ENCODE results near the gene SEBOX. TPM values are rescaled to one million over a fixed set of nuclear protein-coding genes. Genes with fewer than 3 reads are reported as not detected.

The SEBOX gene
- total RNA-seq, 1 donor from 2014 or later, result not detected

DNA sequence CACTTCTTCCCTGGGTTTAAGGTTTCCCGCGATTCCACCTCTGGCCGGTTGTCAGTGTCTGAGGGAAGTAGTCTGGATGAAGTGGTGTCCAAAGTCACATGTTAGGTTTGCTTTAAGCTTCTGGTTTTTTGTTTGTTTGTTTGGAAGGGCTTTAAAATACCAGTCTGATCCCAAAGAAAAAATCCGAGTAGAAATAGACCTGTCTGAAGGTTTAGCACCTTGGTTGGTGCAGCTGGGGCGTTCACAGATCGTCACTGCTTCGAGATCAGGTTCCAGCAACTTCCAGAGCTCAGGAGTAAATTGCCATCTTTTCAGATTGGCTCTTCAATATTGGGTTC, 45.4 kb downstream of the SEBOX start:
- DNase-seq (ENCODE audit: low spot score), result no peak

GRCh38 chr17:28318759-28319597, 46.0 kb downstream of the SEBOX start, which contains the start of gene TMEM97:
Gene TMEM97, plus strand, starts transcription at chr17:28319200. Its CDS starts 40 bp downstream, at chr17:28319240.
- DNase-seq (ENCODE audit: low spot score), result peak; percentile 97

- DNase-seq (ENCODE audit: low spot score), result no peak
These were observed 46.8 kb downstream of the SEBOX start for GRCh38 chr17:28317966-28318758.

DNA sequence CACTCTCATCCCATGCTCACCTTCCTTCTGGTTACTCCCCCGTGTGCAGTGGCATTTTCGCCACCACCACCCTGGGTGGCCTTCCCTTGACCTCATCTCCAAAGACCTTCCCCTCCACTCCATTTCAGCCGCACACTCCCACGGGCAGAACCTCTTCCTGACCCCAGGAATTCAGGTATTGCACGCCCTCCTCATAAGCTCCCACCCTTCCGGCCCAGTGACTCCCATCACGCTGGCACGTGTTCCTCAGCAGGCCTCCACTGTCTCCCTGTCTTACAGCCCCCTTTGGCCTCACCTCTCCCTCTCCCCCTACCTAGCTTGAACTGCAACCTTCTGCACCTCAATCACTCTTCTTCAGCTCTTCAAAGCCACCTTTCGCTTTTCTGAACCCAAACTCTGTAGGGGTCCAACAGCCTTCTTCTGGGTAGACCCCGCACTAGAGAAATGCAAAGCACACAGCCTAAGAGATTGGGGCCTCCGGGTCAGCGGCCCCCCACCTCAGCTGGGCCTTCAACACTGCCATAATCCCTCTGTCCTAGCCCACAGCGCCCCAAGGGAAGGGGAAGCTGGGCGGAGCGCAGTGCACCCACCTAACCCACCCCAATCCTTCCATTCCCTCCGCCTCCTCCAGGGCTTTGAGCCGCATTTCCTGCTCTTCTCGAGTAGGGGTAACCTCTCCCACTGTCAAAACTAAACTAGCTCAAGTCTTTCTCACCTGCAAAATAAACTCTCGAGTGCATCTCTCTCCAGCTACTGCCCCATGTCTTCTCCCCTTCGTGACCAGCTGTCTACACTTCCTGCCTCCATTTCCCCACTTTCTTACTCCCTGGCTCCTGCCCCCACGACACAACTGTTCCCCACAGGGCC, 47.7 kb downstream of the SEBOX start:
- no peak for DNase-seq (ENCODE audit: low spot score)

DNA sequence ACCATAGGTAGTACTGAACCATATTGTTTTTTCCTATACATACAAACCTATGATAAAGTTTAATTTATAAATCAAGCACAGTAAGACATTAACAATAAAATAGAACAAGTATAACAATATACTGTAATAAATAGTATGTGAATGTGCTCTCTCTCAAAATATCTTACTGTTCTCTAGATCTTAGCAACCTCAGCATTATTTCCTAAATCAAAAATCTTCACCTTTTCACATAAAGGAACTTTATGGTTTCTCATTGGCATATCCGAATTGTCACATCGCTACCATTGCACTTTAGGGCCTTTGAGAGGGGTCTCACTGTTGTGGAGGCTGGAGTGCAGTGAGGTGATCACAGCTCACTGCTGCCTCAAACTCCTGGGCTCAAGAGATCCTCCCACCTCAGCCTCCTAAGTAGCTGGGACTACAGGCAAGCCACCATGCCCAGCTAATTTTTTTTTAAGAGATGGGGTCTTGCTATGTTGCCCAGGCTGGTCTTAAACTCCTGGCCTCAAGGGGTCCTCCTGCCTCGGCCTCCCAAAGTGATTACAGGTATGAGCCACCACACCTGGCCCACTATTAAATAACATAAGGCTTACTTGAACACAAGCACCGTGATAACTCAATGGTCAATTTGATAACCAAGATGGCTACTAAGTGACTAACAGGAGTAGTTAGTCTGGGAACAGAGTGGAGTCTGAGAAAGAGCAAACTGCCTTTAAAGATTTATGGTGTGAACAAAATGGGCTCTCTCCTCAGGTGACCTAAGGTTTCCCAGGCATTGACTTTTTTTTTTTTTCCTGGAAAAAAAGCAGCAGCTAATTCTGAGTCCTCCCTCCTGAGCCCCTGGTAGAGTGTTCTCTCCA, 48.9 kb downstream of the SEBOX start:
- no peak for DNase-seq (ENCODE audit: low spot score)

GRCh38 chr17:28313841-28314240, 51.2 kb downstream of the SEBOX start:
- no peak for DNase-seq (ENCODE audit: low spot score)

Other genes starting within 250 kb of the SEBOX start
- 65.7 TPM for gene TMEM97, start 46.0 kb downstream of the SEBOX start, total RNA-seq
- 50.1 TPM for gene IFT20, start 29.7 kb downstream of the SEBOX start, total RNA-seq
- gene TNFAIP1, start 29.4 kb downstream of the SEBOX start, total RNA-seq, result 60.2 TPM
- gene POLDIP2, start 7.7 kb downstream of the SEBOX start, total RNA-seq, result 88.8 TPM
- 424 TPM for gene VTN, start 5.1 kb upstream of the SEBOX start, total RNA-seq
- gene SARM1, start 6.5 kb upstream of the SEBOX start, total RNA-seq, result 27.8 TPM
- gene SLC46A1, start 41.0 kb upstream of the SEBOX start, total RNA-seq, result 46.2 TPM
- 55.0 TPM for gene SLC13A2, start 108.4 kb upstream of the SEBOX start, total RNA-seq
- gene FOXN1, start 141.1 kb upstream of the SEBOX start, total RNA-seq, result 0.06 TPM
- gene UNC119, start 187.4 kb upstream of the SEBOX start, total RNA-seq, result 44.0 TPM
- 65.9 TPM for gene PIGS, start 206.3 kb upstream of the SEBOX start, total RNA-seq
- gene ALDOC, start 211.7 kb upstream of the SEBOX start, total RNA-seq, result 39.8 TPM
- gene SPAG5, start 233.8 kb upstream of the SEBOX start, total RNA-seq, result 6.4 TPM
- gene RSKR, start 249.0 kb upstream of the SEBOX start, total RNA-seq, result 9.0 TPM